ENCODE results near the gene SPATA31E1.

GRCh38 chr9:87854580-87854955 is 28.1 kb upstream of the SPATA31E1 start:
- TF ChIP-seq CTCF (IDR thresholded peaks at IDR 0.05): no peak
- TF ChIP-seq POLR2A (IDR thresholded peaks at IDR 0.05): no peak
- TF ChIP-seq POLR2AphosphoS5 (IDR thresholded peaks at IDR 0.05; ENCODE audit: insufficient read depth in 1 of 2, low read depth in 1 of 2): no peak
